ENCODE measurements around the gene ZNRF3.

DNA sequence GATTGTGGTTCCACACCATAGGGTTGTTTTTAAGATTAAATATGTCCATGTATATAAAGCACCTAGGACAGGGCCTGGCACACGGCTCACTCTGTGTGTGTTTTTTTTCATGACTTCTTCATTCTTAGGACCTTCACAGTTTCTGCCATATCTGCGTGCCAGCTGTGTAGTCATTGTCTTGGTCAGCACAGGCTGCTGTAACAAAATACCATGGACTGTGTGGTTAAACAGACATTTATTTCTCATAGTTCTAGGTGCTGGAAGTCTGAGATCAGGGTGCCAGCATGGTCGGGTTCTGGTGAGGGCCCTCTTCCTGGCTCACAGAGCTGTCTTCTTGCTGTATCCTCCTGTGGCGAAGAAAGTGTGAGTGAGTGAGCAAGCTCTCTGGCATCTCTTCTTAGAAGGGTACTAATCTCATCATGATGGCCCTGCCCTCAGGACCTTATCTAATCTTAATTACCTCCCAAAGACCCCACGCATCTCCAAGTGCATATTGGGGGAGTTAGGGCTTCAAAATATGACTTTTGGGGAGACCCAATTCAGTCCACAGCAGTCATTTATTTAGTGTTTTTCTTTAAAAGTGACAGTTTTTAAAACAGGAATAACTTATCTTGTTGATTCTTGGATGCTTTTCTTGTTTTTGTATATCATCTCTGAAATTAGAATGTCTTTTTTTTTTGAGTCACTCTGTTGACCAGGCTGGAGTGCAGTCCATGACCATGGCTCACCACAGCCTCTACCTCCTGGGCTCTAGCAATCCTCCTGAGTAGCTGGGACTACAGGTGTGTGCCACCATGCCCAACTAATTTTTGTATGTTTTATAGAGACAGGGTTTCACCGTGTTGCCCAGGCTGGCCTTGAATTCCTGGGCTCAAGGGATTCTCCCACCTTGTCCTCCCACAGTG, 70.9 kb downstream of the ZNRF3 start:
- TF ChIP-seq, protein P1, sequence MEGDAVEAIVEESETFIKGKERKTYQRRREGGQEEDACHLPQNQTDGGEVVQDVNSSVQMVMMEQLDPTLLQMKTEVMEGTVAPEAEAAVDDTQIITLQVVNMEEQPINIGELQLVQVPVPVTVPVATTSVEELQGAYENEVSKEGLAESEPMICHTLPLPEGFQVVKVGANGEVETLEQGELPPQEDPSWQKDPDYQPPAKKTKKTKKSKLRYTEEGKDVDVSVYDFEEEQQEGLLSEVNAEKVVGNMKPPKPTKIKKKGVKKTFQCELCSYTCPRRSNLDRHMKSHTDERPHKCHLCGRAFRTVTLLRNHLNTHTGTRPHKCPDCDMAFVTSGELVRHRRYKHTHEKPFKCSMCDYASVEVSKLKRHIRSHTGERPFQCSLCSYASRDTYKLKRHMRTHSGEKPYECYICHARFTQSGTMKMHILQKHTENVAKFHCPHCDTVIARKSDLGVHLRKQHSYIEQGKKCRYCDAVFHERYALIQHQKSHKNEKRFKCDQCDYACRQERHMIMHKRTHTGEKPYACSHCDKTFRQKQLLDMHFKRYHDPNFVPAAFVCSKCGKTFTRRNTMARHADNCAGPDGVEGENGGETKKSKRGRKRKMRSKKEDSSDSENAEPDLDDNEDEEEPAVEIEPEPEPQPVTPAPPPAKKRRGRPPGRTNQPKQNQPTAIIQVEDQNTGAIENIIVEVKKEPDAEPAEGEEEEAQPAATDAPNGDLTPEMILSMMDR (conservative IDR thresholded peaks at IDR 0.05; ENCODE audit: low read depth in 2 of 2) = no peak
- no peak for TF ChIP-seq EZH2 (IDR thresholded peaks at IDR 0.05; ENCODE audit: low read depth, unreplicated experiment)
- no peak for TF ChIP-seq ZNF114 (CRISPR knock-in tag; IDR thresholded peaks at IDR 0.05)
- TF ChIP-seq, protein P2, sequence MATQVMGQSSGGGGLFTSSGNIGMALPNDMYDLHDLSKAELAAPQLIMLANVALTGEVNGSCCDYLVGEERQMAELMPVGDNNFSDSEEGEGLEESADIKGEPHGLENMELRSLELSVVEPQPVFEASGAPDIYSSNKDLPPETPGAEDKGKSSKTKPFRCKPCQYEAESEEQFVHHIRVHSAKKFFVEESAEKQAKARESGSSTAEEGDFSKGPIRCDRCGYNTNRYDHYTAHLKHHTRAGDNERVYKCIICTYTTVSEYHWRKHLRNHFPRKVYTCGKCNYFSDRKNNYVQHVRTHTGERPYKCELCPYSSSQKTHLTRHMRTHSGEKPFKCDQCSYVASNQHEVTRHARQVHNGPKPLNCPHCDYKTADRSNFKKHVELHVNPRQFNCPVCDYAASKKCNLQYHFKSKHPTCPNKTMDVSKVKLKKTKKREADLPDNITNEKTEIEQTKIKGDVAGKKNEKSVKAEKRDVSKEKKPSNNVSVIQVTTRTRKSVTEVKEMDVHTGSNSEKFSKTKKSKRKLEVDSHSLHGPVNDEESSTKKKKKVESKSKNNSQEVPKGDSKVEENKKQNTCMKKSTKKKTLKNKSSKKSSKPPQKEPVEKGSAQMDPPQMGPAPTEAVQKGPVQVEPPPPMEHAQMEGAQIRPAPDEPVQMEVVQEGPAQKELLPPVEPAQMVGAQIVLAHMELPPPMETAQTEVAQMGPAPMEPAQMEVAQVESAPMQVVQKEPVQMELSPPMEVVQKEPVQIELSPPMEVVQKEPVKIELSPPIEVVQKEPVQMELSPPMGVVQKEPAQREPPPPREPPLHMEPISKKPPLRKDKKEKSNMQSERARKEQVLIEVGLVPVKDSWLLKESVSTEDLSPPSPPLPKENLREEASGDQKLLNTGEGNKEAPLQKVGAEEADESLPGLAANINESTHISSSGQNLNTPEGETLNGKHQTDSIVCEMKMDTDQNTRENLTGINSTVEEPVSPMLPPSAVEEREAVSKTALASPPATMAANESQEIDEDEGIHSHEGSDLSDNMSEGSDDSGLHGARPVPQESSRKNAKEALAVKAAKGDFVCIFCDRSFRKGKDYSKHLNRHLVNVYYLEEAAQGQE (IDR thresholded peaks at IDR 0.05; ENCODE audit: unreplicated experiment) = no peak
- TF ChIP-seq JUNB (IDR thresholded peaks at IDR 0.05; ENCODE audit: unreplicated experiment) = no peak
- TF ChIP-seq EZH2phosphoT487 (IDR thresholded peaks at IDR 0.05; ENCODE audit: unreplicated experiment) = no peak
- TF ChIP-seq POLR2AphosphoS5 (IDR thresholded peaks at IDR 0.05; ENCODE audit: low read depth) = no peak
- TF ChIP-seq NANOG (IDR thresholded peaks at IDR 0.05; ENCODE audit: borderline replicate concordance) = no peak
- TF ChIP-seq ZNF331 (CRISPR knock-in tag; IDR thresholded peaks at IDR 0.05; ENCODE audit: low read depth) = no peak
- TF ChIP-seq CREB1 (CRISPR knock-in tag; IDR thresholded peaks at IDR 0.05; ENCODE audit: low read depth) = no peak
